ENCODE results near the gene KLHL5.

- TF ChIP-seq, protein P1, sequence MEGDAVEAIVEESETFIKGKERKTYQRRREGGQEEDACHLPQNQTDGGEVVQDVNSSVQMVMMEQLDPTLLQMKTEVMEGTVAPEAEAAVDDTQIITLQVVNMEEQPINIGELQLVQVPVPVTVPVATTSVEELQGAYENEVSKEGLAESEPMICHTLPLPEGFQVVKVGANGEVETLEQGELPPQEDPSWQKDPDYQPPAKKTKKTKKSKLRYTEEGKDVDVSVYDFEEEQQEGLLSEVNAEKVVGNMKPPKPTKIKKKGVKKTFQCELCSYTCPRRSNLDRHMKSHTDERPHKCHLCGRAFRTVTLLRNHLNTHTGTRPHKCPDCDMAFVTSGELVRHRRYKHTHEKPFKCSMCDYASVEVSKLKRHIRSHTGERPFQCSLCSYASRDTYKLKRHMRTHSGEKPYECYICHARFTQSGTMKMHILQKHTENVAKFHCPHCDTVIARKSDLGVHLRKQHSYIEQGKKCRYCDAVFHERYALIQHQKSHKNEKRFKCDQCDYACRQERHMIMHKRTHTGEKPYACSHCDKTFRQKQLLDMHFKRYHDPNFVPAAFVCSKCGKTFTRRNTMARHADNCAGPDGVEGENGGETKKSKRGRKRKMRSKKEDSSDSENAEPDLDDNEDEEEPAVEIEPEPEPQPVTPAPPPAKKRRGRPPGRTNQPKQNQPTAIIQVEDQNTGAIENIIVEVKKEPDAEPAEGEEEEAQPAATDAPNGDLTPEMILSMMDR (conservative IDR thresholded peaks at IDR 0.05; ENCODE audit: low read depth, low read length) = no peak
- TF ChIP-seq POLR2A (IDR thresholded peaks at IDR 0.05; ENCODE audit: low read depth, low read length) = no peak
- no peak for TF ChIP-seq RFX5 (IDR thresholded peaks at IDR 0.05; ENCODE audit: low read depth, low read length)
- TF ChIP-seq BHLHE40 (IDR thresholded peaks at IDR 0.05; ENCODE audit: low read depth, low read length) = no peak
- TF ChIP-seq FOS (IDR thresholded peaks at IDR 0.05; ENCODE audit: low read depth, low read length) = no peak
- no peak for TF ChIP-seq SMC3 (IDR thresholded peaks at IDR 0.05; ENCODE audit: low read depth, low read length)
- TF ChIP-seq MAZ (IDR thresholded peaks at IDR 0.05; ENCODE audit: borderline replicate concordance, low read depth, low read length) = no peak
- no peak for TF ChIP-seq NFE2L2 (IDR thresholded peaks at IDR 0.05; ENCODE audit: low read depth, low read length)
- no peak for TF ChIP-seq MXI1 (IDR thresholded peaks at IDR 0.05; ENCODE audit: borderline replicate concordance, low read depth, low read length)
- TF ChIP-seq, protein P2, sequence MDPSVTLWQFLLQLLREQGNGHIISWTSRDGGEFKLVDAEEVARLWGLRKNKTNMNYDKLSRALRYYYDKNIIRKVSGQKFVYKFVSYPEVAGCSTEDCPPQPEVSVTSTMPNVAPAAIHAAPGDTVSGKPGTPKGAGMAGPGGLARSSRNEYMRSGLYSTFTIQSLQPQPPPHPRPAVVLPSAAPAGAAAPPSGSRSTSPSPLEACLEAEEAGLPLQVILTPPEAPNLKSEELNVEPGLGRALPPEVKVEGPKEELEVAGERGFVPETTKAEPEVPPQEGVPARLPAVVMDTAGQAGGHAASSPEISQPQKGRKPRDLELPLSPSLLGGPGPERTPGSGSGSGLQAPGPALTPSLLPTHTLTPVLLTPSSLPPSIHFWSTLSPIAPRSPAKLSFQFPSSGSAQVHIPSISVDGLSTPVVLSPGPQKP (IDR thresholded peaks at IDR 0.05; ENCODE audit: borderline replicate concordance, low read depth, low read length) = no peak
- no peak for TF ChIP-seq CHD1 (IDR thresholded peaks at IDR 0.05; ENCODE audit: low read depth, low read length)
- TF ChIP-seq RCOR1 (IDR thresholded peaks at IDR 0.05; ENCODE audit: insufficient replicate concordance, low read length) = no peak
- TF ChIP-seq MAFK (IDR thresholded peaks at IDR 0.05; ENCODE audit: low read depth, low read length) = no peak
Measured at GRCh38 chr4:39067451-39067850, 5.4 kb downstream of the KLHL5 start.

All from IMR-90 (cell line).